ENCODE results near the gene PNKP.

The PNKP gene

GRCh38 chr19:49860336-49861102 lies 6.9 kb downstream of the PNKP start:
- H3K4me3 ChIP-seq (ENCODE audit: low read depth, low read length): no peak overlapping the region

- no peak overlapping the region for H3K4me3 ChIP-seq (ENCODE audit: low read depth, low read length)
These were observed 7.6 kb downstream of the PNKP start for GRCh38 chr19:49859682-49860335.

GRCh38 chr19:49858088-49858985 lies 9.0 kb downstream of the PNKP start:
- no peak overlapping the region for H3K4me3 ChIP-seq (ENCODE audit: low read depth, low read length)

- H3K4me3 ChIP-seq (ENCODE audit: low read depth, low read length): no peak overlapping the region
These were observed 9.6 kb downstream of the PNKP start for GRCh38 chr19:49857838-49858087.

- H3K4me3 ChIP-seq (ENCODE audit: low read depth, low read length): no peak overlapping the region
These were observed 10.1 kb downstream of the PNKP start for GRCh38 chr19:49857061-49857837.

DNA sequence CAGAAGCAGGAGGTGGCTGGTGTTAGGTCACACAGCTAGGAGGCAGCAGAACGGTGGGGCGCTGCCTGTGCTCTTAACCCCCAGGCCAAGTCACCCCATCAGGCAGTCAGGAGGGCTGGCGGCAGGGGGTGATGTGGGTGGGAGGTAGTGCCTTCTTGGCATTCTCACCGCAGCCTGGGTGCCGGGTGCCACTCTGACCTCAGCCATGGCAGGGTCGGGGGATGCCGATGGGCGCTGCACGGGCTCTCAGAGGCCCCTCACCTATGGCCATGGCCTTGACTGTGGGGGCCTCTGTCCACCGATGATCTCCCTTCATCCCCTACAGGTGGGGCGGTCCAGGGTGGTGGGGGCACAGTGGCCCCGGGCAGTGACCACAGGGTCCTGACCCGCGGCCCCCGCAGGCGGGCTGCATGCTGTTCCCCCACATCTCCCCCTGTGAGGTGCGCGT lies 10.8 kb downstream of the PNKP start:
- no peak overlapping the region for H3K4me3 ChIP-seq (ENCODE audit: low read depth, low read length)

DNA sequence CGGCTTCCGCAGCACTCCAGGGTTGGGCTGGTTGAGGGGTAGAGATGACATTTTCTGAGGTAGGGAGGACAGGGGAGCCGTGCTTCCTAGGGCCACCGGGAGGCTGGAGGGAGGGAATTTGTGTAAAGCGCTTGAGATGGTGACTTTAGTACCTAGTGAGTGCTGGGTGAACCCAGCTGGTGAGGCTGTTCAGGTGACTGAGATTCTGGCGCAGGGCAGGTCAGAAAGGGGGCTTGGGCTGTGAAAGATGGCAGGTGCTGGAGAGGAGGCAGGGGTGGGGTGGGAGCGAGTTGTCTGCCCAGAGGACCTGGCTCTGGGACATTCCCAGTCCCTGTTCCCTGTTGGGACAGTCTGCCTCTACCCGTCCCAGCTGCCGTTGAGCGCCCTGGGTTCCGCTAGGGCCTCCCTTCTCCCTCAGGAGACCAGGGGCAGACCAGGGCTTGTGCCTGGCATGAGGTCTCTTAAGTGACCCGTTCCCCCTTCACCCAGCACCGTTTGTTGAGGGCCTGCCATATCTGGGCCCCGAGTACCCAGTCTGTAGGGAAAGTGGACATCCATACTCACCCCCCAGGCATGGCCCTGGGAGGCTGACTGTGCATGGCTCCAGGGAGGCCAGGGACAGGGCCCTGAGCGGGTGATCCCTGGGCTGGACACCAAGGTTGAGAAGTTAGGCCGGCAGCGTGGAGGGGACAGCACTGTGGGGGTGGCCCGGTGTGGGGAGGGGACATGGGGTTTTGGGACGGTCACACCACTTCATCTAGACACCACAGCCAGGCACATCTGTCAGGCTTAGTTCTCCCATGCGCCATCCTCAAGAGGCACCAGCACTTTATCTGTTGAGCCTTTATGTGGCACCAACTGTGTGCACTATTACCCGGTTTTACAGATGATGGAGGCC lies 11.5 kb downstream of the PNKP start:
- no peak overlapping the region for H3K4me3 ChIP-seq (ENCODE audit: low read depth, low read length)

DNA sequence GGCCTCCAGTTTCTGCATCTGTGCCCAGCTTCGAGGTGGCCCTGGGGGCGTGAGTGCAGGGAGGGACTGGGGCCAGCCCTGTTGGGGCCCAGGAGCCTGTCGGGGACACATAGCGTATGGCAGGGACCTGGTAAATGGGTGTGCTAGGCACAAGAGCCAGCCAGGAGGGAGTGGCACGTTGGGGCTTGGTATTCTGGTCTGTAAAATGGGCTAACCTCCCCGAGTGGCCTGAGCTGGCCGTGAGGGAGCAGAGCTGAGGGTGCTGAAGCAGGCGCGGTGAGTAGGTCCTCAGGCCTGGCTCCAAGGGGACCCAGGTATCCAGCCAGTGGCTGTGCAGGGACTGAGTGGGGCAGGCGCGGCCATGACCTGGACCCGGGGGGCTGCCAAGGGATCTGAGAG lies 12.1 kb downstream of the PNKP start:
- H3K4me3 ChIP-seq (ENCODE audit: low read depth, low read length): no peak overlapping the region

- no peak overlapping the region for H3K4me3 ChIP-seq (ENCODE audit: low read depth, low read length)
These were observed 12.8 kb downstream of the PNKP start for GRCh38 chr19:49854378-49855263.

GRCh38 chr19:49853852-49854377 lies 13.5 kb downstream of the PNKP start:
- H3K4me3 ChIP-seq (ENCODE audit: low read depth, low read length): no peak overlapping the region

DNA sequence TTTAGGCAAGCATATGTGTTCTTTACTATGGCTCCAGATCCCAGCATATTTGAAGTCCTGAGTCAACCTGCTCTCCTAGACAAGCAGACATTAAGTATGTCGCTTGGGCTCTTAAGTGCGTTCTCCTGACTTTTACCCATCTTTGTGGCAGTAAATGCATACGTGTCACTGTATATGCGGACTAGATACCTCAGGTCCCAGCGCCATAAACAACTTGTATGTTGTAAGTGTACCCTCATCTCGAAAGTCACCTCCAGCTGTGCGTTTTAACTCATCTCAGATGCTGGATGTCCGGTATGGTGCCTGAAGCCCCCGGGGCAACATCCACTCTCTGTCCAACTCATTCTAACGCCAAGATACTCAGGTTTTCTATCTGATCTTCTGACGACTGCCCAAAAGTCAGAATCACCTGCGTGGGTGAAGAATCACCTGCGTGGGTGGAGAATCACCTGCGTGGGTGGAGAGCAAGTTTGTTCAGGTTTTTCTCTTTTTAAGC lies 14.7 kb downstream of the PNKP start:
- peak overlapping the region; percentile 79 for H3K4me3 ChIP-seq (ENCODE audit: low read depth, low read length)

DNA sequence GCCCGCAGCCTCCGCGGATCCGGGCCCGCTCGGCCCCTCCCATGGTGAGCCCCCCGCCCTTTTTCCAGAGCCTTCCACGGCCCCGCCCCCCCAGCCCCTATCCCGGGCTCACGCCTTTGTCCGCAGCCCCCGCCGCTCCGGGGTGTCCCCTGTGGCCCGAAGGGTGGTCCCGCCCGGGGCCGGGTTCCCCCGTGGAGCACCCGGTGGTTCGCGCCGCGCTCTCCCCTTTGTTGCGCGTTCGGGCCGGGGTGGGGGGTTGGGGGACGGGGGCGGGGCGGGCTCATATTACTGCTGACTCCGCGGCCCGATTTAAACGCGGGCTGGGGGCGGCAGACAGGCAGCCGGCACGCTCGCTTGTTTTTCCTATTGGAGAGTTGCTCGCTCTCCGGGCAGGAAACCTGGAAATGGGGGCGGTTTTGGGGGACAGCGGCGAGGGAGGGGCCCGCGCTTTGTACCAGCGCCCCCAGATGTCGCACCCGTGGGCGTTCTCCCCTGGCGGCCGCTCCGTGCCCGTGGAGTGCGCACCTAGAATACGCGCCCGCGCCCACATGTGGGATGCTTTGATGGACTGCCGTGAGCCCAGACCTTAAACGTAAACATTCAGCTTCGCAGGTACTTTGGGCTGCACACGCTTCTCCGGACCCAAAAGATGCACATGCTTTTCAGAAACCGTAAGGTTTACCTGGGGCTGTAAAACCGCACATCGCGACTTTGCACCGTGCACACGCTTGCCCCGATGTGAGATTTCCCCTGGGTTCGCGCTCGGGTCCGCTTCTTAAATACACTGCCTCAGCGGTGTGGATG lies 15.7 kb downstream of the PNKP start:
- H3K4me3 ChIP-seq (ENCODE audit: low read depth, low read length): peak overlapping the region; percentile 79

GRCh38 chr19:49850487-49851342 lies 16.7 kb downstream of the PNKP start, which contains the start of gene PTOV1:
PTOV1 (plus strand) TSS chr19:49851159.
- H3K4me3 ChIP-seq (ENCODE audit: low read depth, low read length): peak within 1 kb of the TSS; percentile 79

DNA sequence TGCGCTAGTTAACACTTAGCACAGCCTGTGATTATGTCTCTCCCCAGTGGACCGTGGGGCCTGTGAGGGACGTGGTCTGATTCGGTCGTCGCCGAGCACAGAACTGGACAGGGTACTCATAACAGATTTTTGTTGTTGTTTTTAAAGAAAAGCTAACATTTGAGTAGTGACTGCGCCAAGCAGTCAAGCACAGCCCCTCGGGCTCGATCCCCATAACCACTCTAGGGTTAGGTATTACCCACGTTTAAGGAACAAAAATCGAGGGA lies 17.2 kb downstream of the PNKP start:
- peak overlapping the region; percentile 72 for H3K4me3 ChIP-seq (ENCODE audit: low read depth, low read length)

DNA sequence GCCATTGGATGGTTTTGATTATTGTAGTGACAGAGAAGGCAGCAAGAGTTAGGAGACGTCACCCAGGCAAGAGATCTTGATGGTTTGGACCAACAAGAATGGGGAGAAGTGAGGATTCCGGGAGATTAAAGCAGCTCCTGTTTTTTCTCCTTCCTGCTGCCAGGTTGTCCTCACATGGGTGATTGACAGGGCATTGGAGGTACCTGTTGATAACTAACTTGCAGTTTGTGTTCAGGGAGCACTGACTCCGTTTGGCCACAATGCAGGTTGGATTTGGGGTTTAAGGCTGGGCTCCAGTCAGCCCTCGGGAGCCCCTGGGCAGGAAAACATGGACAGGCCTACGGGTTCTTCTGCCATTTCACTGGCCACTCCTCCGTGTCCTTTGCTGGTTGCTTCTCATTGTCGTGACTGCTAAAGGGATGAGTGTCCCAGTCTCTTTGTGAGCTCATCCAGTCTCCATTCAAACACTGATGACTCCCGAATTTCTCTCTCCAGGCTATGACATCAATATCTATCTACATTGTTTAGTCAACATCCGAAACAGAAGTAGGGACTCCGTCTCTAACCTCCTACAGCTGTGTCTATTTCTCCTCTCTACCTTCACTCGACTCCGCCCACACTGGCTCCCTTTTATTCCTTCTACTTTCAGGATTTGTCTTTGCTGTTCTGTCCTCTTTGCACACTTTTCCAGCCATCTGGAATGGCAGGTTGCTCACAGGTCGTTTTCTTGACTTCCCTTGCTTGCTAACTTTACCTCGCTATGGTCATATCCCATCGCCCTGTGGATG lies 17.7 kb downstream of the PNKP start:
- peak overlapping the region; percentile 72 for H3K4me3 ChIP-seq (ENCODE audit: low read depth, low read length)

DNA sequence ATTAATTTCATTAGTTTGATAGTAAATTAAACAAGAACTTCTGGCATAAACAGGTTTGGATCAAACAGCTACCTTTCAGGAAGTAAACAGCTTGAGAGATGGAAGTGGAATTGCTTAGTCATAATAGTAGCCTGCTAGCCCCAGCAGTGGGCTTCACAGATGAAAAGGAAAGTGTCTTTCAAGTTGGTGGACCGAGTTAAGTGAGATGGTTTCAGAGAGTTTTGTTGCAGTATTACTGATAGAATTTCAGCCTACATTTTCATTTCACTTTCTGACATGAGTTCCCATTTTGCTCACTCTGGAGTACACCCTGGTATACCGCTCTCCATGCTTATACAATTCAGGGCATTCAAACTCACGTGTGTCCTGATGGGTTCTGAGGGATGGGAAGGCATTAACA lies 18.4 kb downstream of the PNKP start:
- H3K4me3 ChIP-seq (ENCODE audit: low read depth, low read length): no peak overlapping the region

Data from iPS-11a (cell line).